ENCODE results near the gene HACD3.

GRCh38 chr15:65551183-65551582 is 20.9 kb downstream of the HACD3 start:
- TF ChIP-seq CTCF (IDR thresholded peaks at IDR 0.05) (no peak), POLR2A (IDR thresholded peaks at IDR 0.05) (no peak)
